Kasumi-1 (cell line): ENCODE results near the gene USP31.
"Not testable (repeated sequence)": the region's sequence is repeated elsewhere in the genome, so short reads cannot be mapped to it uniquely, and the experiment has no call there.

Experiments
- DNase-seq, 2 experiments: peaks; one replicate each; lab custom pipeline; 2025; lab: John Stamatoyannopoulos, UW

USP31 gene

GRCh38 chr16:23131931-23132621 lies 17.2 kb downstream of the USP31 start:
- DNase-seq = no peak

- no peak for DNase-seq
Observed at GRCh38 chr16:23131436-23131835, 17.8 kb downstream of the USP31 start.

GRCh38 chr16:23131036-23131435 lies 18.2 kb downstream of the USP31 start:
- DNase-seq = no peak

- no peak for DNase-seq
Observed at GRCh38 chr16:23129686-23130085, 19.6 kb downstream of the USP31 start.

- DNase-seq = no peak
Observed at GRCh38 chr16:23128056-23128455, 21.2 kb downstream of the USP31 start.

- DNase-seq = no peak
Observed at GRCh38 chr16:23125277-23125676, 24.0 kb downstream of the USP31 start.

- no peak for DNase-seq
Observed at GRCh38 chr16:23124315-23124714, 24.9 kb downstream of the USP31 start.

GRCh38 chr16:23122144-23122543 lies 27.1 kb downstream of the USP31 start:
- no peak for DNase-seq

- DNase-seq = no peak
Observed at GRCh38 chr16:23121024-23121423, 28.2 kb downstream of the USP31 start.

- DNase-seq = no peak
Observed at GRCh38 chr16:23120562-23120961, 28.7 kb downstream of the USP31 start.

- DNase-seq = no peak
Observed at GRCh38 chr16:23119570-23119969, 29.7 kb downstream of the USP31 start.

- no peak for DNase-seq
Observed at GRCh38 chr16:23114131-23114904, 34.9 kb downstream of the USP31 start.

GRCh38 chr16:23113185-23113584 lies 36.1 kb downstream of the USP31 start:
- DNase-seq = no peak

GRCh38 chr16:23110257-23110899 lies 38.9 kb downstream of the USP31 start:
- no peak for DNase-seq

- no peak for DNase-seq
Observed at GRCh38 chr16:23107936-23108335, 41.3 kb downstream of the USP31 start.

GRCh38 chr16:23107117-23107516 lies 42.1 kb downstream of the USP31 start:
- no peak for DNase-seq

- no peak for DNase-seq
Observed at GRCh38 chr16:23105309-23105708, 43.9 kb downstream of the USP31 start.

- DNase-seq = no peak
Observed at GRCh38 chr16:23104032-23104955, 45.0 kb downstream of the USP31 start.

GRCh38 chr16:23103603-23104002 lies 45.6 kb downstream of the USP31 start:
- no peak for DNase-seq

GRCh38 chr16:23101012-23101550 lies 48.2 kb downstream of the USP31 start:
- no peak for DNase-seq

- DNase-seq = not testable (repeated sequence)
Observed at GRCh38 chr16:23096450-23096849, 52.8 kb downstream of the USP31 start.

GRCh38 chr16:23094136-23094535 lies 55.1 kb downstream of the USP31 start:
- DNase-seq = not testable (repeated sequence)
